ENCODE measurements around the gene TTN.

The TTN gene

GRCh38 chr2:178787934-178788333, 19.3 kb downstream of the TTN start:
- Histone ChIP-seq H3K27me3 (replicated peaks; ENCODE audit: insufficient read depth, low read length) (no peaks in the 10 kb centered on the region), H3K4me2 (ENCODE audit: low read depth, low read length) (no peak overlapping the region), H3F3A (ENCODE audit: insufficient read depth, low read length) (no peaks in the 10 kb centered on the region), H3K36me3 (replicated peaks; ENCODE audit: insufficient read depth, low read length) (no peaks in the 10 kb centered on the region), H4K20me1 (ENCODE audit: insufficient read depth, low read length) (no peaks in the 10 kb centered on the region), H3K9me3 (replicated peaks; ENCODE audit: insufficient read depth, low read length) (no peaks in the 10 kb centered on the region), H3K27ac (ENCODE audit: low read length) (no peak overlapping the region), H2AFZ (ENCODE audit: low read length) (no peak overlapping the region), H3K4me1 (ENCODE audit: low read length) (no peaks in the 10 kb centered on the region), H3K9me2 (replicated peaks; ENCODE audit: insufficient read depth, low read length) (no peaks in the 10 kb centered on the region), H3K9ac (ENCODE audit: low read length) (no peak overlapping the region), H3K4me3 (ENCODE audit: low read length) (no peak overlapping the region), H3K79me2 (ENCODE audit: low read length) (no peaks in the 10 kb centered on the region)
- DNase-seq, result no peak
- TF ChIP-seq EZH2 (optimal IDR thresholded peaks at IDR 0.05; ENCODE audit: low read depth, low read length) (no peak), CTCF (IDR thresholded peaks at IDR 0.05; ENCODE audit: low read length) (no peak), EZH2phosphoT487 (IDR thresholded peaks at IDR 0.05; ENCODE audit: low read length) (no peak)

- no peaks in the 10 kb centered on the region for H4K20me1 ChIP-seq (ENCODE audit: insufficient read depth, low read length)
- no peak overlapping the region for H2AFZ ChIP-seq (ENCODE audit: low read length)
- H3K79me2 ChIP-seq (ENCODE audit: low read length), result no peaks in the 10 kb centered on the region
- H3K9me3 ChIP-seq (replicated peaks; ENCODE audit: insufficient read depth, low read length), result no peaks in the 10 kb centered on the region
- no peaks in the 10 kb centered on the region for H3K4me1 ChIP-seq (ENCODE audit: low read length)
- H3F3A ChIP-seq (ENCODE audit: insufficient read depth, low read length), result no peaks in the 10 kb centered on the region
- no peaks in the 10 kb centered on the region for H3K36me3 ChIP-seq (replicated peaks; ENCODE audit: insufficient read depth, low read length)
- no peaks in the 10 kb centered on the region for H3K9me2 ChIP-seq (replicated peaks; ENCODE audit: insufficient read depth, low read length)
- TF ChIP-seq CTCF (IDR thresholded peaks at IDR 0.05; ENCODE audit: low read length), result no peak
- no peak for TF ChIP-seq EZH2 (optimal IDR thresholded peaks at IDR 0.05; ENCODE audit: low read depth, low read length)
- TF ChIP-seq EZH2phosphoT487 (IDR thresholded peaks at IDR 0.05; ENCODE audit: low read length), result no peak
- H3K27ac ChIP-seq (ENCODE audit: low read length), result no peak overlapping the region
- no peaks in the 10 kb centered on the region for H3K27me3 ChIP-seq (replicated peaks; ENCODE audit: insufficient read depth, low read length)
- H3K4me3 ChIP-seq (ENCODE audit: low read length), result no peak overlapping the region
- H3K9ac ChIP-seq (ENCODE audit: low read length), result no peak overlapping the region
- DNase-seq, result no peak
- no peak overlapping the region for H3K4me2 ChIP-seq (ENCODE audit: low read depth, low read length)
Measured at GRCh38 chr2:178787155-178787554, 20.1 kb downstream of the TTN start.

GRCh38 chr2:178783889-178784288, 23.3 kb downstream of the TTN start:
- Histone ChIP-seq H3K4me3 (ENCODE audit: low read length) (no peak overlapping the region), H3K27ac (ENCODE audit: low read length) (no peak overlapping the region), H3K9me3 (replicated peaks; ENCODE audit: insufficient read depth, low read length) (no peaks in the 10 kb centered on the region), H4K20me1 (ENCODE audit: insufficient read depth, low read length) (no peaks in the 10 kb centered on the region), H3K9me2 (replicated peaks; ENCODE audit: insufficient read depth, low read length) (no peaks in the 10 kb centered on the region), H2AFZ (ENCODE audit: low read length) (no peak overlapping the region), H3K36me3 (replicated peaks; ENCODE audit: insufficient read depth, low read length) (no peaks in the 10 kb centered on the region), H3F3A (ENCODE audit: insufficient read depth, low read length) (no peaks in the 10 kb centered on the region), H3K27me3 (replicated peaks; ENCODE audit: insufficient read depth, low read length) (no peaks in the 10 kb centered on the region), H3K9ac (ENCODE audit: low read length) (no peak overlapping the region), H3K79me2 (ENCODE audit: low read length) (no peaks in the 10 kb centered on the region), H3K4me1 (ENCODE audit: low read length) (no peaks in the 10 kb centered on the region), H3K4me2 (ENCODE audit: low read depth, low read length) (no peak overlapping the region)
- no peak for DNase-seq
- TF ChIP-seq CTCF (IDR thresholded peaks at IDR 0.05; ENCODE audit: low read length), result no peak
- TF ChIP-seq EZH2phosphoT487 (IDR thresholded peaks at IDR 0.05; ENCODE audit: low read length), result no peak
- no peak for TF ChIP-seq EZH2 (optimal IDR thresholded peaks at IDR 0.05; ENCODE audit: low read depth, low read length)
